Loucy (cell line): ENCODE measurements around the gene MAP7D1.

Experiments used
- H2AFZ ChIP-seq: fragments of 200-600 bp; sonication (generic); 2 replicates; pipeline ENCODE4 v1.6.0; 2016; ENCODE audit warnings: antibody characterized with exemption, mild to moderate bottlenecking, low read length, moderate library complexity
- H3F3A ChIP-seq: fragments of 200-600 bp; 2 replicates; pipeline ENCODE4 v1.6.0; 2016; ENCODE audit warnings: antibody characterized with exemption, low read depth, mild to moderate bottlenecking
- H3K27me3 ChIP-seq: fragments of 200-600 bp; sonication (generic); 2 replicates; pipeline ENCODE4 v1.6.1; 2014; ENCODE audit warnings: low read length, mild to moderate bottlenecking; ENCODE audit not compliant: insufficient read depth, poor library complexity, severe bottlenecking
- H3K36me3 ChIP-seq: fragments of 200-600 bp; sonication (generic); 2 replicates; pipeline ENCODE4 v1.6.1; 2016; ENCODE audit warnings: low read length; ENCODE audit not compliant: insufficient read depth
- H3K4me1 ChIP-seq: fragments of 200-600 bp; sonication (generic); 2 replicates; pipeline ENCODE4 v1.5.1; 2014; ENCODE audit warnings: low read length, mild to moderate bottlenecking; ENCODE audit not compliant: insufficient read depth, poor library complexity, severe bottlenecking
- H3K4me2 ChIP-seq: fragments of 200-600 bp; sonication (generic); 2 replicates; pipeline ENCODE4 v1.6.0; 2014; ENCODE audit warnings: antibody characterized with exemption, low read length, low read depth, mild to moderate bottlenecking; ENCODE audit not compliant: poor library complexity, severe bottlenecking
- H3K4me3 ChIP-seq: fragments of 200-600 bp; sonication (generic); 2 replicates; pipeline ENCODE4 v1.5.1; 2014; ENCODE audit warnings: low read length, mild to moderate bottlenecking, mixed read lengths; ENCODE audit not compliant: poor library complexity, severe bottlenecking
- H3K79me2 ChIP-seq: fragments of 200-600 bp; sonication (generic); 2 replicates; pipeline ENCODE4 v1.6.1; 2014; ENCODE audit warnings: low read length; ENCODE audit not compliant: insufficient read depth
- H3K9ac ChIP-seq: fragments of 200-600 bp; sonication (generic); 2 replicates; pipeline ENCODE4 v1.6.0; 2014; ENCODE audit warnings: mild to moderate bottlenecking, low read depth, low read length, moderate library complexity; ENCODE audit not compliant: poor library complexity, severe bottlenecking
- H3K9me2 ChIP-seq: fragments of 200-600 bp; sonication (generic); replicated peaks from 2 replicates; pipeline ENCODE4 v1.6.1; 2016; ENCODE audit warnings: low read depth, low read length, mixed read lengths
- H3K9me3 ChIP-seq: fragments of 200-600 bp; sonication (generic); 2 replicates; pipeline ENCODE4 v1.6.1; 2014; ENCODE audit warnings: mild to moderate bottlenecking, antibody characterized with exemption, low read length, low read depth; ENCODE audit not compliant: insufficient read depth
- H4K20me1 ChIP-seq: fragments of 200-600 bp; sonication (generic); 2 replicates; pipeline ENCODE4 v1.6.0; 2014; ENCODE audit warnings: antibody characterized with exemption, low read length, mild to moderate bottlenecking; ENCODE audit not compliant: insufficient read depth, poor library complexity, severe bottlenecking
- EZH2phosphoT487 ChIP-seq: fragments of 200-600 bp; IDR thresholded peaks from 2 replicates; pipeline ENCODE4 v1.6.1; 2018; ENCODE audit warnings: antibody characterized with exemption, mild to moderate bottlenecking, moderate library complexity, borderline replicate concordance
- TF ChIP-seq, protein P1 (sequence below): fragments of 200-600 bp; sonication (generic); conservative IDR thresholded peaks from 2 replicates; pipeline ENCODE4 v1.5.1; 2014; ENCODE audit warnings: mild to moderate bottlenecking, antibody characterized with exemption, low read length

The MAP7D1 gene

DNA sequence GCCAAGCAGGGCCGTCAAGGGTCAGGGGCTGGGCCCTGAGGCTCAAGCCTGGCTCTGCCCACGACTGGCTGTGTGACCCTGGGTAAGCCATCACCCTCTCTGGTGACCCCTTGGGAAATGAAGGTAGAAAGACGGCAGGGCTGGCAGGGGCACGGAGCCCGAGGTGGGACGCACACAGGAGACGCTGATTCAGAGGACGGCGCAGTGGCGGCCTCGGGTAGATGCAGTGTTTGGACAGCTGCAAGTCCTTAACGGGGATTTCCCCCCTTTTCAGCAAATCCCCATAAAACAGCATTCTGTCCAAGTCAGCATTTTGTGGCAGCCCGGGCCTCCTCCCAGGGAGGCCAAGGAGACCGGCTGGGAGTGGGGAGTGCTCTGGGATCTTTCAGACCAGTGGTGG lies 47.6 kb upstream of the MAP7D1 start:
- Histone ChIP-seq H3K27me3 (no peaks in the 10 kb centered on the region), H4K20me1 (no peaks in the 10 kb centered on the region), H2AFZ (no peak overlapping the region), H3K4me1 (peaks cover 40% of the 10 kb centered on the region), H3K9me3 (no peaks in the 10 kb centered on the region), H3K9me2 (no peaks in the 10 kb centered on the region), H3K79me2 (no peaks in the 10 kb centered on the region), H3K4me2 (peak overlapping the region; percentile 58), H3F3A (no peaks in the 10 kb centered on the region), H3K36me3 (no peaks in the 10 kb centered on the region), H3K9ac (no peak overlapping the region), H3K4me3 (no peak overlapping the region)
- TF ChIP-seq, protein P1, sequence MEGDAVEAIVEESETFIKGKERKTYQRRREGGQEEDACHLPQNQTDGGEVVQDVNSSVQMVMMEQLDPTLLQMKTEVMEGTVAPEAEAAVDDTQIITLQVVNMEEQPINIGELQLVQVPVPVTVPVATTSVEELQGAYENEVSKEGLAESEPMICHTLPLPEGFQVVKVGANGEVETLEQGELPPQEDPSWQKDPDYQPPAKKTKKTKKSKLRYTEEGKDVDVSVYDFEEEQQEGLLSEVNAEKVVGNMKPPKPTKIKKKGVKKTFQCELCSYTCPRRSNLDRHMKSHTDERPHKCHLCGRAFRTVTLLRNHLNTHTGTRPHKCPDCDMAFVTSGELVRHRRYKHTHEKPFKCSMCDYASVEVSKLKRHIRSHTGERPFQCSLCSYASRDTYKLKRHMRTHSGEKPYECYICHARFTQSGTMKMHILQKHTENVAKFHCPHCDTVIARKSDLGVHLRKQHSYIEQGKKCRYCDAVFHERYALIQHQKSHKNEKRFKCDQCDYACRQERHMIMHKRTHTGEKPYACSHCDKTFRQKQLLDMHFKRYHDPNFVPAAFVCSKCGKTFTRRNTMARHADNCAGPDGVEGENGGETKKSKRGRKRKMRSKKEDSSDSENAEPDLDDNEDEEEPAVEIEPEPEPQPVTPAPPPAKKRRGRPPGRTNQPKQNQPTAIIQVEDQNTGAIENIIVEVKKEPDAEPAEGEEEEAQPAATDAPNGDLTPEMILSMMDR, result no peak
- TF ChIP-seq EZH2phosphoT487, result no peak

GRCh38 chr1:36109041-36109679 lies 46.8 kb upstream of the MAP7D1 start:
- peak overlapping the region; percentile 59 for H2AFZ ChIP-seq

GRCh38 chr1:36111151-36111550 lies 44.8 kb upstream of the MAP7D1 start:
- no peaks in the 10 kb centered on the region for H3K9me2 ChIP-seq
- no peaks in the 10 kb centered on the region for H3K9me3 ChIP-seq
- H3K4me1 ChIP-seq, result peaks cover 38% of the 10 kb centered on the region
- no peaks in the 10 kb centered on the region for H3K27me3 ChIP-seq
- no peaks in the 10 kb centered on the region for H3K79me2 ChIP-seq
- no peak overlapping the region for H3K4me2 ChIP-seq
- no peak overlapping the region for H3K4me3 ChIP-seq
- TF ChIP-seq EZH2phosphoT487, result no peak
- TF ChIP-seq, protein P1, result no peak
- H4K20me1 ChIP-seq, result no peaks in the 10 kb centered on the region
- H3K36me3 ChIP-seq, result no peaks in the 10 kb centered on the region
- H2AFZ ChIP-seq, result no peak overlapping the region
- no peaks in the 10 kb centered on the region for H3F3A ChIP-seq
- H3K9ac ChIP-seq, result no peak overlapping the region

More at GRCh38 chr1:36109041-36109679, 46.8 kb upstream of the MAP7D1 start:
- peak overlapping the region; percentile 35 for H3K4me3 ChIP-seq
- no peaks in the 10 kb centered on the region for H3K9me3 ChIP-seq
- no peak for TF ChIP-seq EZH2phosphoT487
- TF ChIP-seq, protein P1, result no peak
- no peaks in the 10 kb centered on the region for H3K79me2 ChIP-seq
- peak overlapping the region; percentile 58 for H3K4me2 ChIP-seq
- H3K9ac ChIP-seq, result peak overlapping the region; percentile 17
- H3F3A ChIP-seq, result no peaks in the 10 kb centered on the region
- H4K20me1 ChIP-seq, result no peaks in the 10 kb centered on the region
- no peaks in the 10 kb centered on the region for H3K36me3 ChIP-seq
- no peaks in the 10 kb centered on the region for H3K27me3 ChIP-seq
- H3K9me2 ChIP-seq, result no peaks in the 10 kb centered on the region
- peaks cover 40% of the 10 kb centered on the region for H3K4me1 ChIP-seq
